BE2C (cell line): ENCODE results near the gene XXYLT1.
"Not testable (repeated sequence)": the region's sequence is repeated elsewhere in the genome, so short reads cannot be mapped to it uniquely, and the experiment has no call there.

Source experiments
- DNase-seq: peaks from one replicate; pipeline ENCODE4 v3.0.0-alpha.2; 2020
- H3K27me3 ChIP-seq: fragments of 250-450 bp; sonication (Bioruptor Pico); 2 replicates; pipeline ENCODE4 v1.5.1; 2020; ENCODE audit warnings: mild to moderate bottlenecking
- H3K36me3 ChIP-seq: fragments of 250-450 bp; sonication (Bioruptor Pico); 2 replicates; pipeline ENCODE4 v1.5.1; 2020; ENCODE audit warnings: mild to moderate bottlenecking
- H3K4me1 ChIP-seq: fragments of 250-450 bp; sonication (Bioruptor Pico); 2 replicates; pipeline ENCODE4 v1.5.1; 2020
- H3K4me3 ChIP-seq: 2 replicates; pipeline ENCODE4 v1.5.1; 2011; ENCODE audit warnings: low read depth, low read length
- H3K9me3 ChIP-seq: fragments of 250-450 bp; sonication (Bioruptor Pico); 2 replicates; pipeline ENCODE4 v1.5.1; 2020
- CTCF ChIP-seq: IDR thresholded peaks from 2 replicates; pipeline ENCODE4 v1.5.1; 2012; ENCODE audit warnings: mild to moderate bottlenecking, low read depth, low read length

XXYLT1 gene

DNA sequence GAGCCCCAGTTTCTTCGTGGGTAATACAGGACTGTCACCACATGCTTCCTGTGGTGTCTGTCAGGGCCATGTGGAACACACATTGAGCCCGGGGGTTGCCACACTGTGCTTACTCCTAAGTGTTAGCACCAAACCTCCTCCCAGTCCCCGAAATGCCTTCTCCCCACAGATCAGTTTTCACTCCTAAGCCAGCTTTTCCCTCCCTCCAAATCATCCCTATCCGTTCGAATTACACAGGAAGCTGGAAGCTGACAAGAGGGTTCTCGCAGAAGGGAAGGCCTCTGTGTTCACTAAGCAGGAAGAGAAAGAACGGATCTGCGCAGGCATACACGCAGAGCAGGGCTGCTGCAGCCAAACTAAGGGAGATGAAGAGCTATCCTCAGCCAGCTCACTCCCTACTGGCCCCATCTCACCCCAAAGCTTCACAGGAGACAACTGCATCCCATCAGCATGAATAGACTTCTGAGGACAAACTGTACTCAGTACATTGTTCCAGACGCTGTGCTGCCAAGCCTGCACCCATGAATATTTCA, 32.3 kb downstream of the XXYLT1 start:
- Histone ChIP-seq H3K4me1 (peaks cover 15% of the 10 kb centered on the region), H3K27me3 (no peaks in the 10 kb centered on the region), H3K4me3 (no peak overlapping the region), H3K36me3 (peaks cover 5% of the 10 kb centered on the region; the same call in 1 of the 2 replicates), H3K9me3 (no peaks in the 10 kb centered on the region)
- TF ChIP-seq CTCF = no peak
- no peak for DNase-seq

DNA sequence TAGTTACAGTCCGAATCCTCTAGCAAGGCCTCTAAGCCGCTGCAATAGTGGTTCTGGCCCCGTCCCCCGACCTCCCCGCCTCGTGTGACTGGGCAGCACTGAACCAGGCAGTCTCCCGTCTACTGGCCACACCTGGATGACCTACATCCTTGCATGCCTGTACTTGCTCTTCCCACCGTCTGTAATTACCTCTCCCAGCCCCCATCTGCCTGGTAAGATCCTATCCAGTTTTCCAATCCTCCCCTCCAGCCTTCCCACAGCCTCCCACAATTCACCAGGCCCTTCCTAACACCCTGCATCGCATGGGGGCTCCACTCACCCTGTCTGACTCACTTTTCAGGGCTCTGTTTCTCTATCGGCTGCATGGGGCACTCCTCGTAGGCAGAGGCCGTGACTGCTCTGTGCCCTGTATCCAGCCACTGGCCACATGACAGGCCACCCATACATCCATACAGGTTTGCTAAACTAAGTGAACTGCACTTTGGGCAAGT, 32.8 kb downstream of the XXYLT1 start:
- peaks cover 5% of the 10 kb centered on the region; the same call in 1 of the 2 replicates for H3K36me3 ChIP-seq
- no peaks in the 10 kb centered on the region for H3K9me3 ChIP-seq
- no peaks in the 10 kb centered on the region for H3K27me3 ChIP-seq
- no peak for DNase-seq
- no peak overlapping the region for H3K4me3 ChIP-seq
- H3K4me1 ChIP-seq = peaks cover 15% of the 10 kb centered on the region
- TF ChIP-seq CTCF = no peak

DNA sequence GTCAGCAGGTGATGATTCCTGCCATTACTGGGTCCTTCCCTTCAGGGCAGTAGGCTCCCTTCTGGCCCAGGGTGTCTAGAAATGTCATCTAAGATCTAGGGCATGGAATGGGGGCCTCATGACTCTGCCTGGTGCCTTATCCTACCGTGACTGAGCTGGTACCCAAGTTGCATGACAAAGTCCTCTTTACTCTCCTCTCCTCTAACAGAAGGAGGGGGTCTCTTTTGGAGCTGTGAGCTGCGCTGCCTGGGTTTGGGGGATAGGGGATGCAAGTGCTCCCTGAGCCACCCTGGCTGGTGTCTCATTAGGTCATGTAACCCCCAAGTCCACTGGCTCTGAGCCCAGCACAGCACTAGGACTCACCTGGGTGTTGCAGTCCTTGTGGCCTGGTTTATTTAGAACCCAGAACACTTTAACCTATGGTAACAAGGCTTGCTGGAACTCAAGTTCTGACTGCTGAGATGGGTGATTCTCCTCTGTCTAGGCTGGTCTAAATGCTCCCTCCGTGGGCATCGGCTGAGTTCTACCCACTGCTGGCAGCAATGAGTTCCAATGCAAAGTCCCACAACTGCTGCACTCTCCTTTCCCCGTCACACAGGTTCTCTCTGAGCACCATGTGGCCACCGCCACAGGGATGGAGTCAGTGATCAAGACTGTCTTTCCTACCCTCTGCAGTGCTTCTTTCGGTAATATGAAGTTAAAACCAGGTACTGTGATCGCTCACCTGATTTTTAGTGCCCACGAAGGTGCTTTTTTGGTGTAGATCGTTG, 34.0 kb downstream of the XXYLT1 start:
- Histone ChIP-seq H3K4me1 (peaks cover 8% of the 10 kb centered on the region), H3K4me3 (no peak overlapping the region), H3K27me3 (no peaks in the 10 kb centered on the region), H3K36me3 (peaks cover 5% of the 10 kb centered on the region; the same call in 1 of the 2 replicates), H3K9me3 (no peaks in the 10 kb centered on the region)
- no peak for TF ChIP-seq CTCF
- no peak for DNase-seq

GRCh38 chr3:195236076-195236798, 34.7 kb downstream of the XXYLT1 start:
- Histone ChIP-seq H3K36me3 (peaks cover 5% of the 10 kb centered on the region; the same call in 1 of the 2 replicates), H3K4me3 (no peak overlapping the region), H3K27me3 (no peaks in the 10 kb centered on the region), H3K9me3 (no peaks in the 10 kb centered on the region), H3K4me1 (peaks cover 8% of the 10 kb centered on the region)
- no peak for DNase-seq
- TF ChIP-seq CTCF = no peak

DNA sequence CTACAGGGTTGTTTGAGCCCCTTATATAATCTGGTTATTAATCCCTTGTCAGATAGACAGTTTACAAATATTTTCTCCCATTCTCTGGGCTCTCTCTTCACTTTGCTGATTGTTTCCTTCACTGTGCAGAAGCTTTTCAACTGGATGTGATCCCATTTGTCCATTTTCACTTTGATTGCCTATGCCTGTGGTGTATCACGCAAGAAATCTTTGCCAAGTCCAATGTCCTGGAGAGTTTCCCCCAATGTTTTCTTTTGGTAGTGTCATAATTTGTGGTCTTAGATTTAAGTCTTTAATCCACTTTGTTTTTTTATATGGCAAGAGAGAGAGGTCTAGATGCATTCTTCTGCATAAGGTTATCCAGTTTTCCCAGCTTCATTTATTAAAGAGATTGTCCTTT, 40.7 kb downstream of the XXYLT1 start:
- no peak overlapping the region for H3K4me3 ChIP-seq
- no peaks in the 10 kb centered on the region for H3K27me3 ChIP-seq
- no peaks in the 10 kb centered on the region; the same call in 1 of the 2 replicates for H3K36me3 ChIP-seq
- no peak for DNase-seq
- TF ChIP-seq CTCF = no peak
- no peaks in the 10 kb centered on the region for H3K4me1 ChIP-seq
- H3K9me3 ChIP-seq = no peaks in the 10 kb centered on the region

DNA sequence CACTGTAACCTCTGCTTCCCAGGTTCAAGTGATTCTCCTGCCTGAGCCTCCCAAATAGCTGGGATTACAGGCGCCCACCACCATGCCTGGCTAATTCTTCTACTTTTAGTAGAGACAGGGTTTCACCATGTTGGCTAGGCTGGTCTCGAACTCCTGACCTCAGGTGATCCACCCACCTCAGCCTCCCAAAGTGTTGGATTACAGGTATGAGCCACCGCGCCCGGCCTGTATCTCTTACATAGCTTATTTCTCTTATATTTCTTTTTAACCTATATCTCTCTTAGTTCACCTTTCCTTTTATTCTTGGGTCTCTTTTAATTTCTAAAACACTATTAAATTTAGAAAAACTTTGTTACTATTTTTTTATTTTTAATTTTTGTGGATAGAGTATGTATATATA, 42.1 kb downstream of the XXYLT1 start:
- not testable (repeated sequence) for H3K27me3 ChIP-seq, DNase-seq, H3K4me1 ChIP-seq, H3K9me3 ChIP-seq, H3K36me3 ChIP-seq, H3K4me3 ChIP-seq
